Lung (tissue), 12 donors: ENCODE results near the gene CDS1. TPM values are rescaled to one million over a fixed set of nuclear protein-coding genes. Genes with fewer than 3 reads are reported as not detected.

Experiments
- ATAC-seq: fragments of 200-7000 bp; cut with Tn5 transposase; one replicate; pipeline ENCODE4 v1.9.1; 2020; ENCODE audit warnings: moderate number of reproducible peaks; ENCODE audit not compliant: insufficient read depth, low FRiP score
- DNase-seq, 3 donors: peaks; one replicate each; pipeline ENCODE4 v3.0.0-alpha.2; 2013 to 2017
- H3K27ac ChIP-seq, 2 donors: one replicate each; pipeline ENCODE4 v1.5.1; 2013; ENCODE audit warnings: mild to moderate bottlenecking in 2 of 2, moderate library complexity in 2 of 2, control low read depth in 1 of 2, inconsistent platforms in 1 of 2, low read depth in 1 of 2, low read length in 1 of 2
- H3K27me3 ChIP-seq, 3 donors: one replicate each; pipeline ENCODE4 v1.5.1; 2013; ENCODE audit warnings: low read length in 2 of 3; ENCODE audit not compliant: control insufficient read depth in 3 of 3, insufficient read depth in 3 of 3
- H3K36me3 ChIP-seq, 4 donors: one replicate each; pipeline ENCODE4 v1.5.1; 2013; ENCODE audit warnings: low read length in 4 of 4, mild to moderate bottlenecking in 1 of 4, moderate library complexity in 1 of 4; ENCODE audit not compliant: control insufficient read depth in 4 of 4, insufficient read depth in 4 of 4
- H3K4me1 ChIP-seq, 5 donors: one replicate each; pipeline ENCODE4 v1.5.1; 2013; ENCODE audit warnings: low read length in 5 of 5, mild to moderate bottlenecking in 2 of 5, moderate library complexity in 1 of 5; ENCODE audit not compliant: control insufficient read depth in 5 of 5, insufficient read depth in 5 of 5
- H3K4me3 ChIP-seq: one replicate; pipeline ENCODE4 v1.5.1; 2013; ENCODE audit warnings: mild to moderate bottlenecking, control low read depth, moderate library complexity
- H3K9ac ChIP-seq, 2 donors: one replicate each; pipeline ENCODE4 v1.5.1; 2013; ENCODE audit warnings: low read length in 2 of 2, control low read depth in 1 of 2; ENCODE audit not compliant: insufficient read depth in 1 of 2
- H3K9me3 ChIP-seq, 4 donors: one replicate each; pipeline ENCODE4 v1.5.1; 2013; ENCODE audit warnings: low read length in 3 of 4, mild to moderate bottlenecking in 1 of 4, moderate library complexity in 1 of 4; ENCODE audit not compliant: control insufficient read depth in 4 of 4, insufficient read depth in 3 of 4
- WGBS, 2 donors: extraction: QIAGEN DNeasy Blood & Tissue Kit; methylation state at CpG; one replicate each; pipeline ENCODE4 v1.1.7; 2013; 5-methylcytosine and 5-hydroxymethylcytosine counted together
- polyA plus RNA-seq, 2 donors: library from polyadenylated mRNA; stranded (reverse); fragments of 200-250 nt; gene quantifications; one replicate each; pipeline ENCODE4 v1.2.1, GENCODE V29; 2013
- total RNA-seq, 2 donors: library from RNA; depleted of rRNA in 1 of 2; stranded (reverse); fragments of >200 nt in 1 of 2; gene quantifications; one replicate each; pipeline ENCODE4 v1.2.1, GENCODE V29; 2014 to 2021
- TF ChIP-seq, protein P1 (sequence below): IDR thresholded peaks from 2 replicates; pipeline ENCODE4 v1.5.1; 2012; ENCODE audit warnings: mild to moderate bottlenecking; ENCODE audit errors: control extremely low read depth, extremely low read depth
- donor health status: control.
- donor health status: control.
- donor health status: Bipolar disorder and iron deficiency.
- donor health status: healthy.
- donor health status: DM: yes; HTN: yes; CAD: no.

The CDS1 gene
- total and polyA plus RNA-seq, 4 donors = 10.7 to 32.7 (median 18.8) TPM

DNA sequence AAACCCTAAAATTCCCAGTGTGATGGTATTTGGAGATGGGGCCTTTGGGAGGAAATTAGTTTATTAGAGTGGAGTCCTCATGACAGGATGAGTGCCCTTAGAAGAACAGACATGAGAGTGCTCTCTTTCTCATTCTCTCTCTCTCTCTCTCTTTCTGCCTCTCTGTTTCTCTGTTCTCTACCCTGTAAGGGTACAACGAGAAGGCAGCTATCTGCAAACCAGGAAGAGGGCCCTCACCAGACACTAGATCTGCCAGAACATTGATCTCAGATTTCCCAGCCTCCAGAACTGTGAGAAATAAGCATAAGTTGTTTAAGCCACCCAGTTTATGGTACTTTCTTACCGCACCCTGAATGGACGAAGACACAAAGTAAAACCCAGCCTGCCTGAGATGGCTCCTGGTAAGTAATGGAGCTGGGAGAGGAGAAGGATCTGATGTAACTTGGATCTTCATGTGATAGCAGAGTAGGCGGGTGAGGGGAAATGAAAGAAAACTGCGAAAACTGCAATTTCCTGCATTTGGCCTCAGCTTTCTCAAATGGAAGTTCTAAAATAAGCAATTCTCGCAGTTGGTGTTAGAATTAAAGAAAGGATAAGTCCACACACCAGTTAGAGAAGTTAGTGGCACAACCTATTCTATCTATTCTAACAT lies 8.7 kb upstream of the CDS1 start:
- no peak overlapping the region for H3K27ac ChIP-seq
- WGBS, 2 donors = 74 to 75% methylated on average over 6 of the region's 6 CpGs

DNA sequence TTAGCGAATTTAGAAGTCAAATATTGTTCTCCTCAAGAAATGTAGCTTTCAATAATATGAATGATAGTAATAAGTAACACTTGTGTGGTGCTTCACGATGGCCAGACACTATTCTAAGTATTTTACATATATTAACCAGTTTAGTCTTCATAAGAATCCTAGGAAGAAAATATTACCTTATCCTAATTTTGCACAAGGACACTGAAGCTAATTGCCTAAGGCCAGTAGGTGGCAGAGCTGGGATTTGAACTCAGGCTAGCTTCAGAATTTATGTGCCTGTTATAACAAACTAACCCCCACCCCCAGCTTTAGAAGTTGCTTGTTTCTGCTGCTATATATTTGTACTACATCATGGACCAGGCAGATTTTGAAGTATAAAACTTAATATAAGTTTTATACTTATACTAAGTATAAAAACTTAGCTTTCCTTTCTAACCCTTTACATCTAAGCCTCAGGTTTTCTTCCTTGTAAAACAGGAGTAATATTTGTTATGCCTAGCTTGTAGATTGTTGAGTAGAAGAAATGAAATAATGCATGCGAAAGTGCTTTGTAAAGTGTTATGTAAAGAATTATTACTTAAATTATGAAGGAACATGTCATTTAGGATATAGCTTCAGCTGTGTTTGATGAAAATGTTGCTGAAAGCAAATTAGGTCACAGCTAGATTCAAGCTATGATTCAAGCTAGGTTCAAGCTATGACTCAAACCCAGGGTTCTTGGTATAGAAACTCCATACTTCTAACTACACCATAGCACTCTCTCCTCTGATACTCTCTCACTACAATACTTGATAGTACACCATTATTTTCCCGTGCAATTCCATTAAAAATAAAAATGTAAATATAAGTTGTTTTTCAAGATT lies 4.2 kb upstream of the CDS1 start:
- H3K27me3 ChIP-seq = peaks cover 0 to 26% (median 21%) of the 10 kb centered on the region in 3 donors
- no peaks in the 10 kb centered on the region for H3K36me3 ChIP-seq
- H3K9me3 ChIP-seq = no peaks in the 10 kb centered on the region
- H3K27ac ChIP-seq = no peak overlapping the region
- no peak overlapping the region for H3K9ac ChIP-seq
- DNase-seq = peak in 2 of 3 donors; percentile 7 to 39
- WGBS, 2 donors = 64 to 66% methylated on average over 4 of the region's 4 CpGs
- no peak for ATAC-seq
- H3K4me3 ChIP-seq = no peak overlapping the region
- H3K4me1 ChIP-seq = peaks cover 0 to 11% (median 3%) of the 10 kb centered on the region in 5 donors
- TF ChIP-seq, protein P1, sequence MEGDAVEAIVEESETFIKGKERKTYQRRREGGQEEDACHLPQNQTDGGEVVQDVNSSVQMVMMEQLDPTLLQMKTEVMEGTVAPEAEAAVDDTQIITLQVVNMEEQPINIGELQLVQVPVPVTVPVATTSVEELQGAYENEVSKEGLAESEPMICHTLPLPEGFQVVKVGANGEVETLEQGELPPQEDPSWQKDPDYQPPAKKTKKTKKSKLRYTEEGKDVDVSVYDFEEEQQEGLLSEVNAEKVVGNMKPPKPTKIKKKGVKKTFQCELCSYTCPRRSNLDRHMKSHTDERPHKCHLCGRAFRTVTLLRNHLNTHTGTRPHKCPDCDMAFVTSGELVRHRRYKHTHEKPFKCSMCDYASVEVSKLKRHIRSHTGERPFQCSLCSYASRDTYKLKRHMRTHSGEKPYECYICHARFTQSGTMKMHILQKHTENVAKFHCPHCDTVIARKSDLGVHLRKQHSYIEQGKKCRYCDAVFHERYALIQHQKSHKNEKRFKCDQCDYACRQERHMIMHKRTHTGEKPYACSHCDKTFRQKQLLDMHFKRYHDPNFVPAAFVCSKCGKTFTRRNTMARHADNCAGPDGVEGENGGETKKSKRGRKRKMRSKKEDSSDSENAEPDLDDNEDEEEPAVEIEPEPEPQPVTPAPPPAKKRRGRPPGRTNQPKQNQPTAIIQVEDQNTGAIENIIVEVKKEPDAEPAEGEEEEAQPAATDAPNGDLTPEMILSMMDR = no peak

More for the DNA sequence above, 8.7 kb upstream of the CDS1 start:
- H3K4me3 ChIP-seq = no peak overlapping the region
- peaks cover 0 to 3% (median 0%) of the 10 kb centered on the region in 3 donors for H3K27me3 ChIP-seq
- H3K36me3 ChIP-seq = no peaks in the 10 kb centered on the region
- TF ChIP-seq, protein P1 = no peak
- no peaks in the 10 kb centered on the region for H3K4me1 ChIP-seq
- DNase-seq = no peak
- H3K9me3 ChIP-seq = no peaks in the 10 kb centered on the region
- ATAC-seq = no peak
- no peak overlapping the region for H3K9ac ChIP-seq

DNA sequence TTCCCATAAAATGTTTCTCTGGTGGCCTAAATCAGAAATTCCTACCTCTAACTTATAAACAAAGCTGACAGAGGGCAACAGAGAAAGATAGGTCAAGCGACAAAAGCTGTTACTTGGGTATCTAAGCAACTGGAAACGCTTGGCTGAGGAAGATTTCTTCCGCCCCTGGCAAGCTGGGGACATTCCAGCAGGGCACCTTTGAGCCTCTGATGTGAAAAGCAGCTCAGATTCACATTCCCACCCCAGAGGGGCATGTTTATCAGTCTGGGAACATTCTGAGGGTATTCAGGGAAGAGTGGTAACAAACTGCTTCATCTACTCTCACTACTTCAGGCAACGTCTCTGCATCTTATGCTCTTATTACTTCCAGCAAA lies 3.5 kb upstream of the CDS1 start:
- H3K9ac ChIP-seq = no peak overlapping the region
- H3K36me3 ChIP-seq = no peaks in the 10 kb centered on the region
- peaks cover 0 to 31% (median 27%) of the 10 kb centered on the region in 3 donors for H3K27me3 ChIP-seq
- H3K27ac ChIP-seq = no peak overlapping the region
- TF ChIP-seq, protein P1 = no peak
- no peaks in the 10 kb centered on the region for H3K9me3 ChIP-seq
- H3K4me3 ChIP-seq = no peak overlapping the region
- ATAC-seq (no peak), DNase-seq (peak in 1 of 3 donors; percentile 6)
- WGBS, 2 donors = 68 to 77% methylated on average over 4 of the region's 4 CpGs
- peaks cover 0 to 12% (median 3%) of the 10 kb centered on the region in 5 donors for H3K4me1 ChIP-seq
